Measurements from ENCODE around the gene DDX59.

DNA sequence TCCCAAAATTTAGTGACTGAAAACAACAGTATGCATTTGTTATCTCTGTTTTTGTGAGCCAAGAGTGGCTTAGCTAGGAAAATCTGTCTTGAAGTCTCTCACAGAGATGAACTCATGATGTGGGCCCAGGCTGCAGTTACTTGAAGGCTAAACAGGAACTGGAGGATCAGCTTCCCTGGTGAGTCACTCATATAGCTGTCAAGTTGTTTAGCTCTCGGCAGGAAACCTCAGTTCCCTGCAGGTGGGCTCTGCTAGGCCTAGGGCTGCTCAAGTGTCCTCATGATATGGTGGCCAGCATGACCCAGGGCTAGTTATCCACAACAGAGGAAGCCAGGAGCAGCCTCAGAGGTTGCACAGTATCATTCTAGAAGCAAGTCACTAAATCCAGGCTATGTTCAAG lies 30.2 kb upstream of the DDX59 start:
- TF ChIP-seq, protein P1, sequence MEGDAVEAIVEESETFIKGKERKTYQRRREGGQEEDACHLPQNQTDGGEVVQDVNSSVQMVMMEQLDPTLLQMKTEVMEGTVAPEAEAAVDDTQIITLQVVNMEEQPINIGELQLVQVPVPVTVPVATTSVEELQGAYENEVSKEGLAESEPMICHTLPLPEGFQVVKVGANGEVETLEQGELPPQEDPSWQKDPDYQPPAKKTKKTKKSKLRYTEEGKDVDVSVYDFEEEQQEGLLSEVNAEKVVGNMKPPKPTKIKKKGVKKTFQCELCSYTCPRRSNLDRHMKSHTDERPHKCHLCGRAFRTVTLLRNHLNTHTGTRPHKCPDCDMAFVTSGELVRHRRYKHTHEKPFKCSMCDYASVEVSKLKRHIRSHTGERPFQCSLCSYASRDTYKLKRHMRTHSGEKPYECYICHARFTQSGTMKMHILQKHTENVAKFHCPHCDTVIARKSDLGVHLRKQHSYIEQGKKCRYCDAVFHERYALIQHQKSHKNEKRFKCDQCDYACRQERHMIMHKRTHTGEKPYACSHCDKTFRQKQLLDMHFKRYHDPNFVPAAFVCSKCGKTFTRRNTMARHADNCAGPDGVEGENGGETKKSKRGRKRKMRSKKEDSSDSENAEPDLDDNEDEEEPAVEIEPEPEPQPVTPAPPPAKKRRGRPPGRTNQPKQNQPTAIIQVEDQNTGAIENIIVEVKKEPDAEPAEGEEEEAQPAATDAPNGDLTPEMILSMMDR (conservative IDR thresholded peaks at IDR 0.05): no peak
- TF ChIP-seq EZH2 (IDR thresholded peaks at IDR 0.05; ENCODE audit: low read depth): no peak
